Measurements from ENCODE around the gene CHSY3.
A peak's percentile ranks its signal among the peaks of the same experiment; 100 is the strongest.

CHSY3 gene

DNA sequence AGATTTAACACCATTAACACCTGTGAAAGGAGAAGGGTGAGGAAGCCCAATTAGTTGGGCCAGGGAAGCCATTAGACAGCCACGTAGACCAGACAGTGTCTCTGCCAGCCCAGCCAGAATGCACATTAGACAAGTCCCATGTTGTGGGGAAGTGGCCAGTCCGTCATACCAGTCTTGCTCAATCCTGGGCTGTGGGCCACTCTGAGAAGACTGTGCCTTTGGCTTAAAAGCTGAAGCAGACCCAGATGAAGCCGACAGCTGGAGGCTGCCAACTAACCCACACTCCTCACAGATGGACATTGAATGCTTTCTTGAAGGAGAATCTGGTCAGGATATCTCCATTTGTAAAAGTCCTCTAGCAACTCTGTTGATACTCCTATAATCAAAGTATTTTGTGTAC, 128.5 kb downstream of the CHSY3 start:
- no peak for DNase-seq

DNA sequence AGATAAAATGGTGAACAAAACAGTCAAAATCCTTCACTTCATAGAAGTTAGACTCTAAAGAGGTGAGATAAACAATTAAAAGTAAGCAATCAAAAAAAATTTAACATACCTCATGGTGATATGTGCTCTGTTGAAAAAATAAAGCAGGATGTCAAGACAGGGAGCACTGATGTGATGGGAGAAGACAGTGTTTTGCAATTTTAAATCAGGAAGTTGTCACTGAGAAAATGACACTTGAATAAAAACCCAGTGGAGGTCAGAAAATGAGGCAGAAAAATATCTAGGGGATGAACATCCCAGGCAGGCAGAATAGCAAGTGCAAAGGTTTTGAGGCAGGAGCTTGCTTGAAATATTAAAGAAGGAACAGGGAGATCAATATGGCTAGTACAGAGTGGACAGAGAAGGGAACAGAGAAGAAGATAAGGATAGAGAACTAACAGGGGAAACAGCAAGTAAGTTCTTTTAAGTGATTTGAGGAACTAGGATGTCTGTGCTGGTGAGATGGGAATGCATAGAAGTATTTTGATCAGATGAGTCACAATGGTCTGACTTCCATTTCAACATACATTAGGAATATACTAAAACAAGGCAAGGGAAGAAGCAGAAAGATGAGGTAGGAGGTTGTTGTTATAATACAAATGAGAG, 130.4 kb downstream of the CHSY3 start:
- peak; percentile 71 for DNase-seq

GRCh38 chr5:130035388-130035787, 131.1 kb downstream of the CHSY3 start:
- no peak for DNase-seq

- no peak for DNase-seq
These were observed 133.6 kb downstream of the CHSY3 start for GRCh38 chr5:130037905-130038304.

- no peak for DNase-seq
These were observed 139.6 kb downstream of the CHSY3 start for GRCh38 chr5:130043834-130044233.

DNA sequence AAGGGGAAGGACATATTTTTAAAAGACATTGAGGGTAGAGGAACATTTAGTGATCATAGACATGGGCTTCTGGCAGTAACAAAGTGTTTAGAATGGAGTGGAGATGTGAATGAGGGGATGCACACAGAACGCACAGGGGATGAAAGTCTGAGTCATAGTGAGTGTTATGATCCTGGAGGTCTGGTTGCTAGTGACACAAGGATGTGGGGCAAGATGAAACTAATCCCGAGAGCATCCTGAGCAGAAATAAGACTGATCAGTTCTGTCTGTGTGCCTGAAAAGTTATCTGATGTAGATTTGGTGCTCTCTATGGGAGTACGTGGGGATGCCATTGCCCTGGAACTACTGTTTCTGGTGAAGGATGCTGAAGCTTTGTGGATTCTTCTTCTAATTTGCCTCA, 141.1 kb downstream of the CHSY3 start:
- DNase-seq, result peak; percentile 75

DNA sequence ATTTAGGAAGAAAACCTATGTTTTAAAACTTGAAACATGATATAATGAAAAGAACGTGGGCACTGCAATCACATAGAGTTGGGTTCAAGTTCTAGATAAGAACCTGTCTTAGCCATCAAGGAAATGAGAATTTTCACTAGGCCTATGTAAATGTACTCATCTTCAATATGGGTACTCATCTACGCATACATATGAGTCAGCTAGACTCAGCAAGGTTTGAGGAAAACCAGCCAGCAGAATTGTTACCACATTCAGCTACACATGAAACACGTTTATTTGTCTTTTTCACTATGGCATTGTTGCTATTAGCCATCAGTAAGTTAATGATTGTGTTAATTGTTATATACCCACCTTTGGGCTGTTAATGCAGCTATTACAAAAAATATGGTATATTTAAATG, 146.3 kb downstream of the CHSY3 start:
- DNase-seq, result no peak

GRCh38 chr5:130052752-130053151, 148.5 kb downstream of the CHSY3 start:
- no peak for DNase-seq

GRCh38 chr5:130055572-130055971, 151.3 kb downstream of the CHSY3 start:
- DNase-seq, result no peak

DNA sequence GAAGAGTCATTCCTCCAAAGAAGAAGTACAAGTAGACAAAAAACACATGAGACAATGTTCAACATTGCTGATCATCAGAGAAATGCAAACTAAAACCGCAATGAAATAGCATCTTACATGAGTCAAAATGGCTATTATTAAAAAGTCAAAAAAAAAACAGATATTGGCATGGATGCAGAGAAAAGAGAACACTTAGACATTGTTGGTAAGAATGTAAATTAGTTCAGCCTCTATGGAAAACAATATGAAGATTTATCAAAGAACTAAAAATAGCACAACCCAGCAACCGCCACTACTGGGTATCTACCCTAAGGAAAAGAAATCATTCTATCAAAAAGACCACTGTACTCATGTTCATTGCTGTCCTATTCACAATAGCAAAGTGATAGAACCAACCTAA, 157.5 kb downstream of the CHSY3 start:
- no peak for DNase-seq

DNA sequence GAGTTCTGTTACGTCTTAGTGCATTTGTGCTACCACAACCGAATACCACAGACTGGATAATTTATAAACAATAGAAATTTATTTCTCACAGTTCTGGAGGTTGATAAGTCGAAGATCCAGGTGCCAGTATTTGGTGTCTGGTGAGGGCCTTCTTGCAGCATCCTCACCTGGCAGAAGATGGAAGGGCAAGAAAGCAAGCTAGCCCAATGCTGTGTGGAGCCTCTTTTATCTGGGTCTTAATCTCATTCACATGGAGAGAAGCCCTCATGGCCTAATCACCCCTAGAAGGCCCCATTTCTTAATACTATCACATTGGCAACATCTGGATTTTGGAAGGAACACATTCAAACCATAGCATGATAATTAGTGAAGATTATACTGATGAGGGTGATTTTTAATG, 159.3 kb downstream of the CHSY3 start:
- DNase-seq, result no peak

- DNase-seq, result no peak
These were observed 160.2 kb downstream of the CHSY3 start for GRCh38 chr5:130064484-130064883.

DNA sequence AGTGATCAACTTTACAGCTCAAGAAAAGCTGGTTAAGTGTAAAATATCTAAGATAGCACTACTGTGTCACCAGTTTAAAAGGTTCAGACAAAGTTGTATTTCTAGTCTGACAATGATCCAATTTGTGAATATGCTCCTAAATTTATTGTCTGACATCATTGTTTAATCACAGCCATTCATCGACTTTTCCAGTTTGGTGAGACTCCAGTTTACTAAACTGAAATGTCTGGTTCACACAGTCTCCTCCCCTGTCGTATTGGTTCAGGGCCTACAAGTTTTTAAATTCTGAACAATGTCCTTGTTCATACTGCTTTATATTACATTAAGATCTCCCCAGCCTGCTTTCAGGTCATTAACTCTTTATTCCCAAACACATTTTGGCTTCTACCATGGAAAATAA, 161.4 kb downstream of the CHSY3 start:
- DNase-seq, result no peak

GRCh38 chr5:130066644-130067043, 162.4 kb downstream of the CHSY3 start:
- peak; percentile 58 for DNase-seq

DNA sequence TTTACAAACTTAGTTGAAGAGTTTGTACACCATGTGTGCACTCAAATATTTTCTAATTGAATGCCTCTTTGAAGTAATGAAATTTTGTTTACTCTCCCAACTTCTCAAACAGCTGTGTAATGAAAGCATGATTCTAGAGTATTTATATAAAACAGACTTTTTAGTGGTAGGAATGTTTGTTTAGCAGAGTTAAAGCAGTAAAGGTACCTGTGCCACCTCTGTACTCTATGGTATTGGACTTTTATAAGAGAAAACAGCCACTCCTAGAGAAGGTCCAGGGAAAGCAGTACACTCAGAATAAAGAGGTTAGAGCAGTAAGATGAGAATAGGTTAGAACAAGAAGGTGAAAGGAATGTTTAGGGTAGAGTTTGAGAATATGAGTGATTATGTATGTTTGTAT, 163.1 kb downstream of the CHSY3 start:
- DNase-seq, result no peak

- no peak for DNase-seq
These were observed 163.8 kb downstream of the CHSY3 start for GRCh38 chr5:130068101-130068500.

DNA sequence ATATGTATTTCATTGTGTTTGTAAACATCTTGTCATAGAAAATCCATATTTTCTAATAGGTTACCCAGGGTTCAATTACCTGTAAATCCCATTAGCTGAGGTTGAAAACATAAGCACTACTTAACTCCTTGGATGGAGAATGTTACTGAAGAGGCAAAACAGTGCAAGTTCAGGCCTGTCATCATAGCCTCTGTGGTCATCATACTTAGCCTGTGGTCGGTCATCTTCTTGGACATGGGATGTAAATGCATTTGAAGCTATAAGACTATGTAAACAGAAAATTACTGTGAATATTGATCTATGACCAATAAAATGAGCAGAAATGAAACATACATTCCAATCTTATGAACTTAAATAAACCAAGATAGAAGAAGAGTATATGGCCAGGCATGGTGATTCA, 164.7 kb downstream of the CHSY3 start:
- DNase-seq, result no peak

DNA sequence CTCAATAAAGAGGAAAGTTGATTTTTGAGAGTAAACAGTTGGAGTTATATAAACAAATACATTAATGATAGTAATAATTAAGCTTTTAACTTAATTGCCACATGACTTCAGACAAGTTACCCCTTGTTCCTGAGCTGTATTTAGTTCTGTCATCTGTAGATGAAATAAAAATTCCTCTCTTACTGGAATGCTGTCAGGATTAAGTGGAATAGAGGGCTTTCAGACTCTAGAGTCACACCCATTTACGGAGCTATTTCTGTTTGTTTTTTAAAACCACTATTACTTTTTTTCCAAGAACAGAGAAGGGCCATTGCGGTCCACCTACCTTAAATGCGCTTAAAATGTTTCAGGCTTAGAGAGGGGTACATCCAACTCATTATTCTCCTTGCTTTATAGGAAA, 170.6 kb downstream of the CHSY3 start:
- no peak for DNase-seq

DNA sequence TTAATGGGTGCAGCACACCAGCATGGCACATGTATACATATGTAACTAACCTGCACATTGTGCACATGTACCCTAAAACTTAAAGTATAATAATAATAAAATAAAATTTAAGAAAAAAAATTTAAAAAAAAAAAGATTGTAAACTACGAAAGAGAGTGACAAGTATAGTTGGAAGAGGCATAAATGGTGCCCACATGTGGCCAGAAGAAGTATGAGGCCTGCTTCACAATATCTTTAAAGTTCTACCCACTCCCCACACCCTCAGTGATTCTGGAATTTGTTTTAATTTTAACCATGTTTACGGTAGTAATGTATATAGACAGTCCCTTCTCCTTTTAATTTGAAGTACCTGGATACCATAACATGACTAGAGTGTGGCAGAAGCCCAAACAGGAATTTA, 172.7 kb downstream of the CHSY3 start:
- DNase-seq, result no peak

DNA sequence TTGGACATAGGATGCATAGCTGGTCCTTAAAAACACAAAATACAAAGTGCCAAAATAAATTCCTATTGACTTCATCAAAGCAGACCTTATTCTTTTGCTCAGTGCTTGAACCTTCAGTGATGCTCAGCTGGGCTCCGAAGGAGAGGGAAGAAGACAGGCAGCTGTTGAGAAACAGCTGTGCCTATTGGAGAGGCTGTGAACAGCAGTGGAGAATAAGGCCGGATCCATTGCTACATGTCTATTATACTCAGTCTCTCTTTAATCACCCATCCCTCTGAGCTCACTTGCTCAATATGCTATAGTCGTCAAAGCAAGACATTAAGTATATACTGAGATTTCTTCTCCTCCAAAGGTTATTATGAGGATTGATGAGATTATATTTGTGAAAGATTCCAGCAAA, 174.4 kb downstream of the CHSY3 start:
- DNase-seq, result no peak

GRCh38 chr5:130090569-130091270, 186.5 kb downstream of the CHSY3 start:
- no peak for DNase-seq

- peak; percentile 42 for DNase-seq
These were observed 188.7 kb downstream of the CHSY3 start for GRCh38 chr5:130092991-130093390.

GRCh38 chr5:130096483-130096882, 192.2 kb downstream of the CHSY3 start:
- DNase-seq, result no peak

DNA sequence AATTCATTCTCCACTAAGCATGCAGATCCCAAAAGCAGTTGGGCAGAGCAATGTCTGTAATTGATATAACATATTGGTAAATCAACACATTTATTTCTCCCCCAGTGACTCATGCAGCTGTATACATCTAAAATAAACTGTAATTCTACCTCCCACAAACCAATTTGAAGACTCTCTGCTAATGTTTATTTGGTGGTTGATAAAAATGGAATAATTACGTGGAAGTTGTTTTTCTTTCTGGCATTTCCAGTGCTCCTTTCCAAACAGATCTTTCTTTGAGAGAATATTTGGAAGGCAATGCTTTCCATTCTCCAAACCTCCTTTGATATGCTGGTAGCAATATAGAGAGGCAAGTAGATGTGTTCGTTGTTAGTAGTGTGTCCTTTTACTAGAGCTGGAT, 194.7 kb downstream of the CHSY3 start:
- no peak for DNase-seq

- no peak for DNase-seq
These were observed 198.1 kb downstream of the CHSY3 start for GRCh38 chr5:130102375-130102774.

All from fibroblast of skin of right quadriceps (primary cell).